ENCODE measurements around the gene RNF44.
"Not testable (repeated sequence)": the region's sequence is repeated elsewhere in the genome, so short reads cannot be mapped to it uniquely, and the experiment has no call there.

Gene RNF44

GRCh38 chr5:176515396-176515795, 21.8 kb downstream of the RNF44 start:
- DNase-seq = no peak

DNA sequence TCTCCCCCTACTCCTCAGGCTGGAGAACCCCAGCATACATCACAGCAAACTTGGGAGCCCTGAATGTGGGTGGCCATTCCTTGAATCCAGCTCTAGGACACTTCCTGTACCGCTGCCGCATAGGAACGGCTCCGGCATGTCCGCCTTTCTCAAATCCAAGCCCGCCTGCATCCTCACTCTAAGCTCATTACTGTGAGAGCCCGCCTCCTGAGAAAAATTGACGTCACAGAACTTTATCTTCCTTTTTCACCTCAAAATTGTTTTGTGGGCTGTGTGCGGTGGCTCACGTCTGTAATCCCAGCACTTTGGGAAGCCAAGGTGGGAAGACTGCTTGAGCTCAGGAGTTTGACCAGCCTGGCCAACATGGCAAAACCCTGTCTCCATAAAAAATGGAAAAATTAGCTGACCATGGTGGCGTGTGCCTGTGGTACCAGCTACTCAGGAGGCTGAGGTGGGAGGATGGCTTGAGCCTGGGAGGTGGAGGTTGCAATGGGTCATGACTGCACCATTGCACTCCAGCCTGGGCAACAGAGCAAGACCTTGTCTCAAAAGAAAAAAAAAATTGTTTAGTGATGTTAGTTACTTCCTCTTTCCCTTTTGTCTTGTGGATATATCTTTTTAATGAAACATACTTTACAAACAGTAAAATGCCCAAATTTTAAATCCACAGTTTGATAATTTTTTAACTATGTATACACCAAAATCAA, 22.8 kb downstream of the RNF44 start:
- DNase-seq = no peak

DNA sequence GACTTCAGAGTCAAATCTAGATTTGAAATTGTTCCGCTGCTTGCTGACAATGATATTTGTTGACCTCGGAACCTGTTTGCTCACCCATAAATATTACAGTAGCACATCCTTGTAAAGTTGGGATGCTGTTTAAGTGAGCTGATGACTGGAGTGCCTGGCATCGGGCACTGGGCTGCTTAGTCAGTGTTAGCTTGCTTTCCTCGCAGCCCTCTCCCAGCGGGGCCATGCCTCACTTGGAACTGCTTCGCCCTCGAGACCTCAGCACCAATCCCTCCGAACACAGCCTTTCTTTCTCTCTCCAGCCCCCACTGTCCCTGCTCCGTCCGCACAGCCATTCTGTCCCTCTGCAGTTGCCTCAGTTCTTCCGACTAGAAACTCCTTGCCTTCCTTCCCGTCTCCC, 23.4 kb downstream of the RNF44 start:
- no peak for DNase-seq

GRCh38 chr5:176508603-176509002, 28.6 kb downstream of the RNF44 start:
- DNase-seq = no peak

GRCh38 chr5:176507911-176508310, 29.3 kb downstream of the RNF44 start:
- DNase-seq = no peak

GRCh38 chr5:176503496-176503895, 33.7 kb downstream of the RNF44 start:
- no peak for DNase-seq

GRCh38 chr5:176501333-176501732, 35.9 kb downstream of the RNF44 start:
- DNase-seq = no peak

DNA sequence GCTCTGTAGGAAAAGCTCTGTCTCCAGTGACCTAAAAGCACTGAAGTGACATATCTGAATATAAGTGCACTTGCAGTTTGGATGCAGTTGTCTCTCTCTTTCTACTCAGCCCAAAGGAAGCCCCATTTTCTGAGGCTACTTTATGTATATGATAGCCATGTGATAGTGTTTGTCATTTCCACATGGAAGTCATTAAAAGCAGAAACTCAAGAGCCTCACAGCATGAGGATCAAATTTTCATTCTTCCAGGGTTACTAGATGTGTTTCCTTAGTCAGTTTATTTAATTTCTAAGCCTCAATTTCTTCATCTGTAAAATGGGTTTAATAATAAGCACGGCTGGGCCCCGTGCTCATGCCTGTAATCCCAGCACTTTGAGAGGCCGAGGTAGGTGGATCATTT, 36.7 kb downstream of the RNF44 start:
- DNase-seq = no peak

- DNase-seq = no peak
These were observed 37.9 kb downstream of the RNF44 start for GRCh38 chr5:176499273-176499672.

- DNase-seq = no peak
These were observed 39.4 kb downstream of the RNF44 start for GRCh38 chr5:176497852-176498251.

GRCh38 chr5:176492431-176492830, 44.8 kb downstream of the RNF44 start:
- DNase-seq = no peak

GRCh38 chr5:176491901-176492300, 45.3 kb downstream of the RNF44 start:
- DNase-seq = no peak

DNA sequence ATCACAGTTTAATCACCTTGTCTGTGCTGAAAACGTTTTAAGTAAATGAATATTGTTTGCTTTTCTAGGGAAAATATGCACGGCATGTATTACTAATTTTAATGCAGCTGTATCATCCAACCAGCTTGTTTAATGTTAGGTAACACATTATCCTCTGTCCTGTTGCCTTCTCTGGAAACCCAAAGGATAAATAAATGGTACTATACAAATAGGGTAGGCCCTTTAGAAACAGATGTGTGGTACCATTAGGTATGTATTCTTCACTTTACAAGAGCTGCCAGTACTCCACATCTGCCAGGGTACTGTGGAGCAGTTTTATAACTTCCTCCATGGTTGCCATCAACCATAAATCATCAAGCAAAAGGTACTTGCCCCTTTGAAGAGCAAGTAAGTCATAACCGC, 46.1 kb downstream of the RNF44 start:
- no peak for DNase-seq

GRCh38 chr5:176490301-176490700, 46.9 kb downstream of the RNF44 start:
- DNase-seq = no peak

- no peak for DNase-seq
These were observed 48.1 kb downstream of the RNF44 start for GRCh38 chr5:176489077-176489476.

DNA sequence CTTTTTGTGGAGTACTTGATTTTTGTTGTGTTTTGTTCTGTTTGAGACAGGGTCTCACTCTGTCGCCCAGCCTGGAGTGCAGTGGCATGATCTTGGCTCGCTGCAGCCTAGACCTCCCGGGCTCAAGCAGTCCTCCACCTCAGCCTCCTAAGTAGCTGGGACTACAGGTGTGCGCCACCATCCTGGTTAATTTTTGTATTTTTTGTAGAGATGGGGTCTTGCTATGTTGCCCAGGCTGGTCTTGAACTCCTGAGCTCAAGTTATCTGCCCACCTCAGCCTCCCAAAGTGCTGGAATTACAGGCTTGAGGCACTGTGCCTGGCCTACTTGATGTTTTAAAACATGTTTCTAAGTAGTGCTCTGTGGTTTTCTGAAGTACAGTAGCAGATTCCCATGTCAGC, 50.0 kb downstream of the RNF44 start:
- DNase-seq = not testable (repeated sequence)

DNA sequence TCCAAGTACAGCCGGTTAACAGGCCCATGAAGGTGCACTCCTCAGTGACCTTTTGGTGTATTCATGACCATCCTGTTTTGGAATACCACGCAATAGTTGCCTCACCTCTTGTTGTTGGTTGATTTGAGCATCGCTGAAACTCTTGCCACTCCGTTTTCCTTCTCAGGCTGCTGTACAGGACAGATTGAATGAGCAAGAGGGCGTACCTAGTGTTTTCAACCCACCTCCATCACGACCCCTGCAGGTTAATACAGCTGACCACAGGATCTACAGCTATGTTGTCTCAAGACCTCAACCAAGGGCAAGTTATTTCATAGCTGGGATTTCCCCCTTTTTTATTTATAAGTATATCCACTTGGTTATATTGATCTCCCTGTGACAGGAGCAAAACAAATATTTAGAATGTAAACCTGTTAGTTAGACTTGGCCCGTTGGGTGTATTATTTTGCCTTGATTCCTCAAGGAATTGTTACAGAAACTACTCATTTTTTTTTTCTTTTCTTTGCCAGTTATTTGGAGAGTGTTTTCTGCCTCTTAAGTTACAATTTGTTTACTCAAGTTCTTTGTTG, 50.9 kb downstream of the RNF44 start:
- DNase-seq = no peak

DNA sequence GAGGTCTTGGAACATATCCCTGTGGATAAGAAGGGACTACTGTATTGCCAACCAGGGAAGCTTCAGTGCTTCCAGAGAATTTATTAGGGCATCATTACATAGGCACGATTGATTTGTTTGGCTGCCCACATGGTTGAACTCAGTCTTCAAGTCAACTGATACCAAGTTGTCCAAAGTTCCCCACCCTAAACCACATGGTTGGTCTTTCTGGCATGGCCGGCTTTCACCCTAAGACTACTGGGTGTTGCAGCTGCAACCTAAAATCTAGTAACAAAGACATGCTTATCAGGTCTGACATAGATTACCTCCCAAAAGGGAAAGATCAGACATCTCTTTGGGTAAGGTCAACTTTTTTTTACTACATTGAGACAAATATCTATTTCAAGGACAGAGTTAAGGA, 52.0 kb downstream of the RNF44 start:
- DNase-seq = peak; percentile 69

DNA sequence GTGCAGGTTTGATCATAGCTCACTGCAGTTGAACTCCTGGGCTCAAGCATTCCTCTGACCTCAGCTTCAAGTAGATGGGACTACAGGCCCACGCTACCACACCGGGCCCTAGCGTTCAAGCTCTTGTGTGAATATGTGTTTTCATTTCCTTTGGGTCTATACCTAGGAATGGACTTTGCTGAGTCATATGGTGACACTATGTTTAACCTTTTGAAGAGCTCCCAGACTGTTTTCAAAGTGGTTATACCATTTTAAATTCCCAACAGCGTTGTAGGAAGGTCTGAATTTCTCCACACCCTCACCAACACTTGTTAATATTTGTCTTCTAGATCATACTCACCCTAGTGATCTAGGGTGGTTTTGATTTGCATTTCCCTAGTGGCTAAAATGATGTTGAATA, 55.5 kb downstream of the RNF44 start:
- no peak for DNase-seq

All from hematopoietic multipotent progenitor cell treated with erythropoietin and hydrocortisone succinate and interleukin-3 and kit ligand, for 6 days (in vitro differentiated cells).